Neuronal stem cell (in vitro differentiated cells): ENCODE results near the gene SLIT3.

Experiments used
- DNase-seq: peaks from one replicate; pipeline ENCODE4 v3.0.0-alpha.2; 2013; ENCODE audit warnings: low spot score
- H2AFZ ChIP-seq: one replicate; pipeline ENCODE4 v1.6.1; 2013; ENCODE audit warnings: mild to moderate bottlenecking, low read length, inconsistent platforms
- H2AK5ac ChIP-seq: 2 replicates; pipeline ENCODE4 v1.6.1; 2013; ENCODE audit warnings: low read depth, mild to moderate bottlenecking, inconsistent platforms, low read length, moderate library complexity, mixed read lengths
- H2BK120ac ChIP-seq: 2 replicates; pipeline ENCODE4 v1.6.1; 2013; ENCODE audit warnings: low read depth, mild to moderate bottlenecking, inconsistent platforms, low read length, moderate library complexity, mixed read lengths
- H2BK12ac ChIP-seq: one replicate; pipeline ENCODE4 v1.6.1; 2013; ENCODE audit warnings: low read length, inconsistent platforms
- H2BK15ac ChIP-seq: 2 replicates; pipeline ENCODE4 v1.6.1; 2013; ENCODE audit warnings: mild to moderate bottlenecking, low read length, inconsistent platforms, mixed read lengths
- H2BK5ac ChIP-seq: one replicate; pipeline ENCODE4 v1.6.1; 2013; ENCODE audit warnings: inconsistent platforms, mild to moderate bottlenecking, low read length, moderate library complexity
- H3K14ac ChIP-seq: one replicate; pipeline ENCODE4 v1.6.1; 2013; ENCODE audit warnings: low read length, inconsistent platforms
- H3K18ac ChIP-seq: 2 replicates; pipeline ENCODE4 v1.6.1; 2013; ENCODE audit warnings: low read length, inconsistent platforms
- H3K23ac ChIP-seq: 2 replicates; pipeline ENCODE4 v1.6.1; 2013; ENCODE audit warnings: low read depth, mild to moderate bottlenecking, mixed read lengths, low read length, inconsistent platforms; ENCODE audit not compliant: poor library complexity
- H3K27ac ChIP-seq: replicated peaks from 3 replicates; pipeline ENCODE4 v1.5.1; 2013; ENCODE audit warnings: low read length, inconsistent platforms
- H3K27me3 ChIP-seq, 3 experiments: 2 replicates each; pipeline ENCODE4 v1.6.1; 2013; ENCODE audit warnings: low read length in 3 of 3, mild to moderate bottlenecking in 2 of 3, inconsistent platforms in 1 of 3, low read depth in 1 of 3, mixed read lengths in 1 of 3, moderate library complexity in 1 of 3; ENCODE audit not compliant: control insufficient read depth in 3 of 3, insufficient read depth in 3 of 3
- H3K36me3 ChIP-seq, 2 donors: replicated peaks in 1 of 2; 2 replicates each; pipeline ENCODE4 v1.6.1; 2013; ENCODE audit warnings: low read length in 2 of 2; ENCODE audit not compliant: control insufficient read depth in 2 of 2, insufficient read depth in 2 of 2
- H3K4ac ChIP-seq: 2 replicates; pipeline ENCODE4 v1.6.1; 2013; ENCODE audit warnings: inconsistent platforms, mild to moderate bottlenecking, low read length, moderate library complexity
- H3K4me1 ChIP-seq, 2 donors: 1 replicate in 1 of 2; 2 replicates in 1 of 2; pipeline ENCODE4 v1.6.1; 2013; ENCODE audit warnings: low read length in 2 of 2, low read depth in 1 of 2; ENCODE audit not compliant: control insufficient read depth in 2 of 2, insufficient read depth in 1 of 2
- H3K4me2 ChIP-seq: one replicate; pipeline ENCODE4 v1.6.1; 2013; ENCODE audit warnings: mild to moderate bottlenecking, low read length, inconsistent platforms; ENCODE audit not compliant: insufficient read depth, poor library complexity, severe bottlenecking
- H3K4me3 ChIP-seq, 2 donors: 2 replicates each; pipeline ENCODE4 v1.5.1; 2013; ENCODE audit warnings: low read length in 2 of 2, mild to moderate bottlenecking in 2 of 2, inconsistent platforms in 1 of 2, moderate library complexity in 1 of 2
- H3K79me1 ChIP-seq: one replicate; pipeline ENCODE4 v1.6.1; 2013; ENCODE audit warnings: low read depth, mild to moderate bottlenecking, inconsistent platforms, low read length, moderate library complexity
- H3K9ac ChIP-seq: one replicate; pipeline ENCODE4 v1.6.1; 2013; ENCODE audit warnings: mild to moderate bottlenecking, low read depth, low read length, inconsistent platforms; ENCODE audit not compliant: poor library complexity
- H3K9me3 ChIP-seq, 2 donors: replicated peaks in 1 of 2; 2 replicates each; pipeline versions ENCODE3 to v1.6.1; 2013; ENCODE audit warnings: low read length in 2 of 2, mild to moderate bottlenecking in 2 of 2, inconsistent platforms in 1 of 2, low read depth in 1 of 2, mixed read lengths in 1 of 2, moderate library complexity in 1 of 2; ENCODE audit not compliant: control insufficient read depth in 2 of 2, insufficient read depth in 1 of 2
- H4K8ac ChIP-seq: one replicate; pipeline ENCODE4 v1.6.1; 2013; ENCODE audit warnings: low read depth, mild to moderate bottlenecking, inconsistent platforms, low read length, moderate library complexity
- H4K91ac ChIP-seq: one replicate; pipeline ENCODE4 v1.6.1; 2013; ENCODE audit warnings: low read length, low read depth, mild to moderate bottlenecking, inconsistent platforms; ENCODE audit not compliant: poor library complexity
- WGBS, 2 donors: extraction: QIAGEN DNeasy Blood & Tissue Kit; methylation state at CpG; one replicate each; pipeline ENCODE4 v1.1.7; 2013; ENCODE audit warnings: missing lambda C conversion rate in 2 of 2, mixed read lengths in 1 of 2; ENCODE audit not compliant: insufficient read length in 2 of 2, insufficient replicate concordance in 1 of 2; ENCODE audit errors: extremely low coverage in 2 of 2; 5-methylcytosine and 5-hydroxymethylcytosine counted together

The SLIT3 gene

DNA sequence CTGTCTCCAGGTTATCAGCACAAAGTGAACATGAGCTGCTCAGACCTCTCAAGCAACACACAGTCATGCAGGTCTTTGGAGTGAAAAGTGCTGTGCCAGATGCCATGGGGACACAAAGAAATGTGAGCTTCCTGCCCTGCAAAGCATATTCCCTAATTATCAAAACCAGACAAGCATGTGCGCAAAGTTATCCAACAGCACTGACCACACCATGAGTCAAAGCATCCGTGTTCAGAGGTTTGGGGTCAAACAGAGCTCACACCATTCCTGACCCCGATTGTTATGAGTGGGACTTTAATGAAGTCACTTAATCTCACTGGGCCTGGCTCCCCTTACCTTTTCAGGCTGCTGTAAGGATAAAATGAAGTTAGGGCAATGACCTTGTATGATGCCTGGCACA lies 138.5 kb downstream of the SLIT3 start:
- WGBS, 2 donors = no CpG with 5 or more reads among the region's 3 CpGs
- H3K4me2 ChIP-seq = no peak overlapping the region
- no peak overlapping the region for H2BK120ac ChIP-seq
- H3K4ac ChIP-seq = no peak overlapping the region
- H3K23ac ChIP-seq = no peak overlapping the region
- no peak overlapping the region for H2AK5ac ChIP-seq
- H3K4me3 ChIP-seq = no peak overlapping the region
- no peaks in the 10 kb centered on the region for H3K9me3 ChIP-seq
- no peak overlapping the region for H2AFZ ChIP-seq
- H3K14ac ChIP-seq = no peak overlapping the region
- H3K27me3 ChIP-seq = peaks cover 0 to 4% (median 0%) of the 10 kb centered on the region in 3 experiments
- no peak overlapping the region for H4K91ac ChIP-seq
- H3K79me1 ChIP-seq = no peaks in the 10 kb centered on the region
- H2BK5ac ChIP-seq = no peak overlapping the region
- peaks cover 0 to 15% of the 10 kb centered on the region in 2 donors for H3K4me1 ChIP-seq
- no peak overlapping the region for H2BK15ac ChIP-seq
- H3K27ac ChIP-seq = no peak overlapping the region
- no peak for DNase-seq
- no peak overlapping the region for H3K18ac ChIP-seq
- H3K36me3 ChIP-seq = no peaks in the 10 kb centered on the region
- no peak overlapping the region for H3K9ac ChIP-seq
- H2BK12ac ChIP-seq = no peak overlapping the region
- H4K8ac ChIP-seq = no peak overlapping the region

- H2BK120ac ChIP-seq = no peak overlapping the region
- no peak overlapping the region for H2AK5ac ChIP-seq
- no peak overlapping the region for H4K91ac ChIP-seq
- peak overlapping the region; percentile 26 for H3K4me2 ChIP-seq
- peaks cover 0 to 4% (median 0%) of the 10 kb centered on the region in 3 experiments for H3K27me3 ChIP-seq
- no peak overlapping the region for H2AFZ ChIP-seq
- peak overlapping the region; percentile 7 for H3K27ac ChIP-seq
- no peak overlapping the region for H2BK12ac ChIP-seq
- no peaks in the 10 kb centered on the region for H3K79me1 ChIP-seq
- no peak overlapping the region for H3K9ac ChIP-seq
- WGBS, 2 donors = no CpG with 5 or more reads among the region's 13 CpGs
- H3K4me3 ChIP-seq = no peak overlapping the region
- H3K4ac ChIP-seq = no peak overlapping the region
- H3K4me1 ChIP-seq = peaks cover 0 to 13% of the 10 kb centered on the region in 2 donors
- no peaks in the 10 kb centered on the region for H3K36me3 ChIP-seq
- no peak overlapping the region for H3K23ac ChIP-seq
- peak overlapping the region; percentile 15 for H3K18ac ChIP-seq
- DNase-seq = peak; percentile 44
- no peak overlapping the region for H2BK5ac ChIP-seq
- no peak overlapping the region for H4K8ac ChIP-seq
- no peak overlapping the region for H3K14ac ChIP-seq
- no peak overlapping the region for H2BK15ac ChIP-seq
- no peaks in the 10 kb centered on the region for H3K9me3 ChIP-seq
Measured at GRCh38 chr5:169161022-169161680, 139.8 kb downstream of the SLIT3 start.

DNA sequence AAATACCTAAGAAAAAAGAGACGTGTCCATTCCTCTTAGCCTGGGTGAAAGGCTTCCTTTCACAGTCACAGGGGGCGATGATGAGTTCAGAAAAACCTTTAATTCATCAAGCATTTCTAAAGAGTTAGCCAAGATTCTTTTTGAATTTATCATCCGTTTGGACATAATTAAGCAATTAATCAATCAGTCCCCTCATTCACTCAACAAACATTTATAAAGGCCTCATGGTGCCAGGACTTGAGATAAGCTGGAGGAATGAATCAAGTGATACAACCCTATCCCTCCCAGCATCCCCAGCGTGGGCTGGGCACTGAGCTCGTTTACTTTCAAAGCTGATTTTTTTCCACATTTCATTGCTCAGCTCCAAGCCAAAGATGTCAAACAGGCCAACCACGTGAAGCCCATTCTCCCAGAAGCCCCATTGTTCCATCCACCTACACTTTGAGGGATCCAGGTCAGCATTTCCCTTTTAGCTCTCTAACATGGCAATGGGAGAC lies 140.5 kb downstream of the SLIT3 start:
- no peak overlapping the region for H3K23ac ChIP-seq
- H4K91ac ChIP-seq = no peak overlapping the region
- no peak overlapping the region for H2AFZ ChIP-seq
- H3K4me2 ChIP-seq = no peak overlapping the region
- no peak overlapping the region for H2BK15ac ChIP-seq
- peaks cover 0 to 13% of the 10 kb centered on the region in 2 donors for H3K4me1 ChIP-seq
- no peak overlapping the region for H2BK5ac ChIP-seq
- H3K27me3 ChIP-seq = peaks cover 0 to 4% (median 0%) of the 10 kb centered on the region in 3 experiments
- H3K27ac ChIP-seq = no peak overlapping the region
- H2AK5ac ChIP-seq = no peak overlapping the region
- no peaks in the 10 kb centered on the region for H3K9me3 ChIP-seq
- no peak overlapping the region for H2BK12ac ChIP-seq
- no CpG with 5 or more reads among the region's 6 CpGs for WGBS, 2 donors
- no peak for DNase-seq
- no peak overlapping the region for H3K18ac ChIP-seq
- H3K36me3 ChIP-seq = no peaks in the 10 kb centered on the region
- no peak overlapping the region for H3K4ac ChIP-seq
- H4K8ac ChIP-seq = no peak overlapping the region
- no peak overlapping the region for H3K4me3 ChIP-seq
- H2BK120ac ChIP-seq = no peak overlapping the region
- no peaks in the 10 kb centered on the region for H3K79me1 ChIP-seq
- H3K9ac ChIP-seq = no peak overlapping the region
- H3K14ac ChIP-seq = no peak overlapping the region

DNA sequence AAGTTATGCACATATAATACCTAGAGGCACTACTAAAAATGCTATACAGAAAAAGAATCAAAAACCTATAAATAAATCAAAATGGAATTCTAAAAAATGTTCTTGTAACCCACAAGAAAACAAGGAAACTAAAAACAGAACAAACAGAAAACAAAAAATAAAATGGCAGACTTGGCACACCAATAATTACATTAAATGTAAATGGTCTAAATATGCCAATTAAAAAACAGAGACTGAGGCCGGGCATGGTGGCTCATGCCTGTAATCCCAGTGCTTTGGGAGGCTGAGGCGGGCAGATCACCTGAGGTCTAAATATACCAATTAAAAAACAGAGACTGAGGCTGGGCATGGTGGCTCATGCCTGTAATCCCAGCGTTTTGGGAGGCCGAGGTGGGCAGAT lies 142.2 kb downstream of the SLIT3 start:
- H3K18ac ChIP-seq = no peak overlapping the region
- H3K23ac ChIP-seq = no peak overlapping the region
- H2BK120ac ChIP-seq = no peak overlapping the region
- H3K4me2 ChIP-seq = no peak overlapping the region
- H3K79me1 ChIP-seq = no peaks in the 10 kb centered on the region
- H3K4me1 ChIP-seq = peaks cover 0 to 15% of the 10 kb centered on the region in 2 donors
- H3K27me3 ChIP-seq = peaks cover 0 to 4% (median 0%) of the 10 kb centered on the region in 3 experiments
- H2BK5ac ChIP-seq = no peak overlapping the region
- H3K4me3 ChIP-seq = no peak overlapping the region
- H3K9me3 ChIP-seq = no peaks in the 10 kb centered on the region
- no peak overlapping the region for H2BK15ac ChIP-seq
- H3K27ac ChIP-seq = no peak overlapping the region
- H3K14ac ChIP-seq = no peak overlapping the region
- H3K36me3 ChIP-seq = no peaks in the 10 kb centered on the region
- no peak overlapping the region for H2BK12ac ChIP-seq
- H4K91ac ChIP-seq = no peak overlapping the region
- DNase-seq = no peak
- H2AFZ ChIP-seq = no peak overlapping the region
- H2AK5ac ChIP-seq = no peak overlapping the region
- no peak overlapping the region for H3K9ac ChIP-seq
- no peak overlapping the region for H4K8ac ChIP-seq
- WGBS, 2 donors = no CpG with 5 or more reads among the region's 4 CpGs
- no peak overlapping the region for H3K4ac ChIP-seq
